SK-N-SH treated with all-trans-retinoic acid at 6 μM for 48 hours (cell line): ENCODE measurements around the gene GUCY1A2.
A peak's percentile ranks its signal among the peaks of the same experiment; 100 is the strongest.

Experiments
- ATAC-seq: fragments of 200-7000 bp; cut with Tn5 transposase; 3 replicates; pipeline ENCODE4 v1.9.1; 2020; ENCODE audit warnings: mild to moderate bottlenecking, moderate library complexity
- ARNTL ChIP-seq: fragments of 450-650 bp; formaldehyde crosslinking; IDR thresholded peaks from 2 replicates; pipeline ENCODE4 v1.5.0; 2020; ENCODE audit warnings: low read depth, mild to moderate bottlenecking, moderate library complexity, borderline replicate concordance
- BACH2 ChIP-seq: fragments of 250-450 bp; sonication (Bioruptor Pico); IDR thresholded peaks from 2 replicates; pipeline ENCODE4 v1.9.0; 2021; ENCODE audit warnings: mild to moderate bottlenecking, borderline replicate concordance
- CSDC2 ChIP-seq: fragments of 250-450 bp; sonication (Bioruptor Pico); IDR thresholded peaks from 2 replicates; pipeline ENCODE4 v1.5.0; 2020; ENCODE audit warnings: mild to moderate bottlenecking, moderate library complexity
- CSRNP3 ChIP-seq: fragments of 250-450 bp; sonication (Bioruptor Pico); IDR thresholded peaks from 2 replicates; pipeline ENCODE4 v1.5.1; 2021; ENCODE audit warnings: mild to moderate bottlenecking, moderate library complexity
- ESRRG ChIP-seq: fragments of 250-450 bp; sonication (Bioruptor Pico); IDR thresholded peaks from 2 replicates; pipeline ENCODE4 v1.6.1; 2021; ENCODE audit warnings: mild to moderate bottlenecking
- GLIS3 ChIP-seq: fragments of 250-450 bp; sonication (Bioruptor Pico); IDR thresholded peaks from 2 replicates; pipeline ENCODE4 v1.5.0; 2020; ENCODE audit warnings: mild to moderate bottlenecking, moderate library complexity
- ISL1 ChIP-seq: fragments of 250-450 bp; sonication (Bioruptor Pico); IDR thresholded peaks from 2 replicates; pipeline ENCODE4 v2.1.2; 2022; ENCODE audit warnings: mild to moderate bottlenecking, moderate library complexity
- OSR1 ChIP-seq: fragments of 250-450 bp; sonication (Bioruptor Pico); IDR thresholded peaks from 2 replicates; pipeline ENCODE4 v1.8.0; 2022; ENCODE audit warnings: moderate library complexity, mild to moderate bottlenecking, inconsistent platforms
- SNAI2 ChIP-seq: fragments of 250-450 bp; sonication (Bioruptor Pico); IDR thresholded peaks from 2 replicates; pipeline ENCODE4 v1.5.0; 2020; ENCODE audit warnings: mild to moderate bottlenecking, moderate library complexity
- TCF4 ChIP-seq: fragments of 250-450 bp; sonication (Bioruptor Pico); IDR thresholded peaks from 2 replicates; pipeline ENCODE4 v1.8.0; 2021; ENCODE audit warnings: mild to moderate bottlenecking, moderate library complexity, borderline replicate concordance
- TOX ChIP-seq: fragments of 250-450 bp; sonication (Bioruptor Pico); IDR thresholded peaks from 2 replicates; pipeline ENCODE4 v1.8.0; 2021; ENCODE audit warnings: mild to moderate bottlenecking, moderate library complexity, borderline replicate concordance
- ZC3H10 ChIP-seq: fragments of 250-450 bp; sonication (Bioruptor Pico); IDR thresholded peaks from 2 replicates; pipeline ENCODE4 v1.5.1; 2021; ENCODE audit warnings: mild to moderate bottlenecking, moderate library complexity
- ZFP3 ChIP-seq: fragments of 250-450 bp; sonication (Bioruptor Pico); IDR thresholded peaks from 2 replicates; pipeline ENCODE4 v1.5.0; 2020; ENCODE audit warnings: mild to moderate bottlenecking, moderate library complexity
- ZFP30 ChIP-seq: fragments of 450-650 bp; formaldehyde crosslinking; IDR thresholded peaks from 2 replicates; pipeline ENCODE4 v1.5.0; 2022; ENCODE audit warnings: mild to moderate bottlenecking, moderate library complexity
- ZNF565 ChIP-seq: fragments of 450-650 bp; formaldehyde crosslinking; conservative IDR thresholded peaks from 2 replicates; pipeline ENCODE4 v1.5.0; 2020; ENCODE audit warnings: low read depth, mild to moderate bottlenecking, moderate library complexity
- ZNF70 ChIP-seq: fragments of 450-650 bp; formaldehyde crosslinking; IDR thresholded peaks from 2 replicates; pipeline ENCODE4 v1.5.0; 2020; ENCODE audit warnings: mild to moderate bottlenecking, moderate library complexity
- ZNF8 ChIP-seq: fragments of 450-650 bp; formaldehyde crosslinking; IDR thresholded peaks from 2 replicates; pipeline ENCODE4 v1.5.0; 2020; ENCODE audit warnings: mild to moderate bottlenecking, moderate library complexity
- TF ChIP-seq, protein P1 (sequence below): fragments of 250-450 bp; sonication (Bioruptor Pico); IDR thresholded peaks from 2 replicates; pipeline ENCODE4 v1.5.0; 2020; ENCODE audit warnings: mild to moderate bottlenecking, moderate library complexity
- TF ChIP-seq, protein P2 (sequence below): fragments of 250-450 bp; sonication (Bioruptor Pico); IDR thresholded peaks from 2 replicates; pipeline ENCODE4 v1.8.0; 2021; ENCODE audit warnings: low read depth, mild to moderate bottlenecking, moderate library complexity, borderline replicate concordance
- TF ChIP-seq, protein P3 (sequence below): fragments of 250-450 bp; sonication (Bioruptor Pico); IDR thresholded peaks from 2 replicates; pipeline ENCODE4 v1.5.1; 2020; ENCODE audit warnings: low read depth, mild to moderate bottlenecking, moderate library complexity

The GUCY1A2 gene

DNA sequence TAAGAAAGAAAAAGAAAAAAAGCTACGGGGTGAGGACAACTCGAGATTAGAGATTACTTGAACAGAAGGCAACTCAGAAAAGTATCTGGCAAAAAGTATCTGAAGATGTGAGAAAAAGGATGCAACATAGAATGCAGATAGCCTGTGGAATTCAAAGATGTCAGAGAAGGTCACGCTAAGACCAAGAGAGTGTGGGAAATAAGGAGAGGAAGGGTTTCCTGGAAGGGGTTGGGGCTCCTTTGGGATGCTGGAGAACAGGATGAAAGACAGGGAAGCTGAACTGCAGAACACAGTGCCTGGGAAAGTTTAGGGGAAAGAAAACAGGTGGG is 1.2 kb downstream of the GUCY1A2 start (continued):
- TF ChIP-seq, protein P1, sequence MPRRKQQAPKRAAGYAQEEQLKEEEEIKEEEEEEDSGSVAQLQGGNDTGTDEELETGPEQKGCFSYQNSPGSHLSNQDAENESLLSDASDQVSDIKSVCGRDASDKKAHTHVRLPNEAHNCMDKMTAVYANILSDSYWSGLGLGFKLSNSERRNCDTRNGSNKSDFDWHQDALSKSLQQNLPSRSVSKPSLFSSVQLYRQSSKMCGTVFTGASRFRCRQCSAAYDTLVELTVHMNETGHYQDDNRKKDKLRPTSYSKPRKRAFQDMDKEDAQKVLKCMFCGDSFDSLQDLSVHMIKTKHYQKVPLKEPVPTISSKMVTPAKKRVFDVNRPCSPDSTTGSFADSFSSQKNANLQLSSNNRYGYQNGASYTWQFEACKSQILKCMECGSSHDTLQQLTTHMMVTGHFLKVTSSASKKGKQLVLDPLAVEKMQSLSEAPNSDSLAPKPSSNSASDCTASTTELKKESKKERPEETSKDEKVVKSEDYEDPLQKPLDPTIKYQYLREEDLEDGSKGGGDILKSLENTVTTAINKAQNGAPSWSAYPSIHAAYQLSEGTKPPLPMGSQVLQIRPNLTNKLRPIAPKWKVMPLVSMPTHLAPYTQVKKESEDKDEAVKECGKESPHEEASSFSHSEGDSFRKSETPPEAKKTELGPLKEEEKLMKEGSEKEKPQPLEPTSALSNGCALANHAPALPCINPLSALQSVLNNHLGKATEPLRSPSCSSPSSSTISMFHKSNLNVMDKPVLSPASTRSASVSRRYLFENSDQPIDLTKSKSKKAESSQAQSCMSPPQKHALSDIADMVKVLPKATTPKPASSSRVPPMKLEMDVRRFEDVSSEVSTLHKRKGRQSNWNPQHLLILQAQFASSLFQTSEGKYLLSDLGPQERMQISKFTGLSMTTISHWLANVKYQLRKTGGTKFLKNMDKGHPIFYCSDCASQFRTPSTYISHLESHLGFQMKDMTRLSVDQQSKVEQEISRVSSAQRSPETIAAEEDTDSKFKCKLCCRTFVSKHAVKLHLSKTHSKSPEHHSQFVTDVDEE = no peak
- TF ChIP-seq, all 23 proteins: peak for 0

DNA sequence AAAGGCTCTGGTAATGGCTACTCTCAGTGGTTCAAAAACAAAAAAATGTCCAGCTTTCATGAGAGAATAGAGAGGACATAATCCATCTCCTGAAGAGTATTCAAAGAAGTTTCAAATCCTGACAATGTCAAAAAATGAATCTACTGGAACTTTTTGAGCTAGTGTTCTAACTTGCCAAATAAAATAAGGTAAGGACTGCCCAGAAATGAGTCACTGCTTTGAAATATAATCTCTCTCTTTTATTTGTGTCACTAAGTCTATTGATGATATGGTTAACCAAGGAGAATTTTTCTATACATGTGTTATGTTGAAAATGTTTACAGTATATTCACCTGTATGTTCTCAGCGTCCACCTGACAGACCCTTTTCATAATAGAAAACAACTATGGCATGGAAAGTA is 3.4 kb downstream of the GUCY1A2 start:
- TF ChIP-seq ESRRG (CRISPR knock-in tag) (no peak), ZFP3 (CRISPR knock-in tag) (no peak)
- ATAC-seq = no peak

GRCh38 chr11:107011977-107012376 is 6.3 kb downstream of the GUCY1A2 start:
- ATAC-seq = peak; percentile 71
- TF ChIP-seq ISL1 (CRISPR knock-in tag) = 0 out of 2 replicates have a peak, but pooled peaks have one; percentile 21
- TF ChIP-seq OSR1 (CRISPR knock-in tag) = no peak

DNA sequence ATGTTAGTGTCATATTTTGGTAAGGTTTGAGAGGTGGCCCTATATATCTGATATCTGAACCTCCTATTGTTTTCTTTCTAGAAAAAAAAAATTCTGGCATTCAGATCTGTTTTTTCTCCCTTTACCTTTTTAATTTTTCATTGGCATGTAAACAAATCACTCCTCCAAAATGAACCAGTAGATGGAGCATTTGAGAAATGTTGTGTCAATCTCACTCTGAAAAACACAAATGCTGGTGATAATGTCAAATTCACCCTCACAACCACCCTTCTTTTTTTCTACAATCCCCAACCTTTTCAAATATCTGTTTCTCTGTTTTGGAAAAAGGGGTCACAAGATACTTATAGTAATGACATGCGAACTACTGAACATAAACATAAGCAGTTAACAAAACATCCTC is 9.1 kb downstream of the GUCY1A2 start:
- no peak for TF ChIP-seq ZNF8 (CRISPR knock-in tag)
- TF ChIP-seq OSR1 (CRISPR knock-in tag) = no peak
- TF ChIP-seq ESRRG (CRISPR knock-in tag) = no peak
- TF ChIP-seq ZFP3 (CRISPR knock-in tag) = no peak
- TF ChIP-seq, all 23 proteins: peak for 0
- ATAC-seq = no peak

DNA sequence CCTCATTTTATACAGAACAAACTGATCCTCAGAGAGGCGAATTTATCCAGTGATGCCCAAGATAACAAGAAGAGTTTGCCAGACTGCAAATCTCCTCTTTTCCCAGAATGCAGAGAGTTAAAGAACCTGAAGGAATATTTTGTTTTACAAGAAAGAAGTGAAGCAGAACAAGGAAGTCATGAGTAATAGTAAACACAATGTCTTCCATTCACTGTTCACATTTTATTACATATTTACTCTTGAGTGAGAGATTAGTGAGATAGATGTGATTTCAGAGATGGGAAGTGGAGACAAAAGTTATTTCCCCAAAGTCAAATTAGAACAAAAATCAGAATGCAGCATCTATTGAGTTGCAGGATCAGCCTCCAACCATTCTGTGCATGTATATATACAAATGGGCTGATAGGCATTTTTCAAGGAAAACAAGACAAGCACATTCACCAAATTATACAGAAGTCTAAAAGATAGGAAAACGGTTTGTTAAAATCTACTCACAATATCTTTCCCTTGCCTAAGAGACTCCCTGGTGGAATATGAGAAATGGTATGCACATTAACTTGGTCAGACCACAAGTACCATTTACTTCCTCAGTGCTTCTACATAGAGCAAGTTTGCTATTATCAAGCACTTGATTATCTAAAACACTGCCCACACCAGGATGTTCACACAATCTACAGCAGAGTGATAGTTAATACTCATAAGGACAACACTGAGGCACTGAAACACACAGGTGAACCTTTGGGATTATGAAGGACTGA is 12.0 kb downstream of the GUCY1A2 start:
- ATAC-seq = no peak
- TF ChIP-seq, protein P1 = no peak
- TF ChIP-seq ZNF70 (CRISPR knock-in tag) (no peak), TOX (CRISPR knock-in tag) (no peak), ZFP3 (CRISPR knock-in tag) (no peak), ZNF565 (CRISPR knock-in tag) (no peak), ZNF8 (CRISPR knock-in tag) (no peak), TCF4 (CRISPR knock-in tag) (no peak), OSR1 (CRISPR knock-in tag) (no peak), ZC3H10 (CRISPR knock-in tag) (no peak), ISL1 (CRISPR knock-in tag) (no peak), BACH2 (CRISPR knock-in tag) (no peak), ESRRG (CRISPR knock-in tag) (no peak), ARNTL (CRISPR knock-in tag) (no peak), CSDC2 (CRISPR knock-in tag) (no peak), SNAI2 (CRISPR knock-in tag) (no peak), GLIS3 (CRISPR knock-in tag) (no peak), CSRNP3 (CRISPR knock-in tag) (no peak), ZFP30 (CRISPR knock-in tag) (no peak)
- TF ChIP-seq, protein P2, sequence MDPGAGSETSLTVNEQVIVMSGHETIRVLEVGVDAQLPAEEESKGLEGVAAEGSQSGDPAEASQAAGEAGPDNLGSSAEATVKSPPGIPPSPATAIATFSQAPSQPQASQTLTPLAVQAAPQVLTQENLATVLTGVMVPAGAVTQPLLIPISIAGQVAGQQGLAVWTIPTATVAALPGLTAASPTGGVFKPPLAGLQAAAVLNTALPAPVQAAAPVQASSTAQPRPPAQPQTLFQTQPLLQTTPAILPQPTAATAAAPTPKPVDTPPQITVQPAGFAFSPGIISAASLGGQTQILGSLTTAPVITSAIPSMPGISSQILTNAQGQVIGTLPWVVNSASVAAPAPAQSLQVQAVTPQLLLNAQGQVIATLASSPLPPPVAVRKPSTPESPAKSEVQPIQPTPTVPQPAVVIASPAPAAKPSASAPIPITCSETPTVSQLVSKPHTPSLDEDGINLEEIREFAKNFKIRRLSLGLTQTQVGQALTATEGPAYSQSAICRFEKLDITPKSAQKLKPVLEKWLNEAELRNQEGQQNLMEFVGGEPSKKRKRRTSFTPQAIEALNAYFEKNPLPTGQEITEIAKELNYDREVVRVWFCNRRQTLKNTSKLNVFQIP (CRISPR knock-in tag) = no peak
- TF ChIP-seq, protein P3, sequence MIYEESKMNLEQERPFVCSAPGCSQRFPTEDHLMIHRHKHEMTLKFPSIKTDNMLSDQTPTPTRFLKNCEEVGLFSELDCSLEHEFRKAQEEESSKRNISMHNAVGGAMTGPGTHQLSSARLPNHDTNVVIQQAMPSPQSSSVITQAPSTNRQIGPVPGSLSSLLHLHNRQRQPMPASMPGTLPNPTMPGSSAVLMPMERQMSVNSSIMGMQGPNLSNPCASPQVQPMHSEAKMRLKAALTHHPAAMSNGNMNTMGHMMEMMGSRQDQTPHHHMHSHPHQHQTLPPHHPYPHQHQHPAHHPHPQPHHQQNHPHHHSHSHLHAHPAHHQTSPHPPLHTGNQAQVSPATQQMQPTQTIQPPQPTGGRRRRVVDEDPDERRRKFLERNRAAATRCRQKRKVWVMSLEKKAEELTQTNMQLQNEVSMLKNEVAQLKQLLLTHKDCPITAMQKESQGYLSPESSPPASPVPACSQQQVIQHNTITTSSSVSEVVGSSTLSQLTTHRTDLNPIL (CRISPR knock-in tag) = no peak
